AG09319 (cell line): ENCODE data around the gene RAD9A.

Experiments
- DNase-seq: peaks from one replicate; pipeline ENCODE4 v3.0.0-alpha.2; 2010; ENCODE audit warnings: low read depth; ENCODE audit errors: extremely low read depth
- TF ChIP-seq, protein P1 (sequence below): IDR thresholded peaks from 2 replicates; pipeline ENCODE4 v1.5.1; 2011; ENCODE audit warnings: low read depth, mild to moderate bottlenecking, inconsistent platforms, low read length, moderate library complexity

The RAD9A gene

DNA sequence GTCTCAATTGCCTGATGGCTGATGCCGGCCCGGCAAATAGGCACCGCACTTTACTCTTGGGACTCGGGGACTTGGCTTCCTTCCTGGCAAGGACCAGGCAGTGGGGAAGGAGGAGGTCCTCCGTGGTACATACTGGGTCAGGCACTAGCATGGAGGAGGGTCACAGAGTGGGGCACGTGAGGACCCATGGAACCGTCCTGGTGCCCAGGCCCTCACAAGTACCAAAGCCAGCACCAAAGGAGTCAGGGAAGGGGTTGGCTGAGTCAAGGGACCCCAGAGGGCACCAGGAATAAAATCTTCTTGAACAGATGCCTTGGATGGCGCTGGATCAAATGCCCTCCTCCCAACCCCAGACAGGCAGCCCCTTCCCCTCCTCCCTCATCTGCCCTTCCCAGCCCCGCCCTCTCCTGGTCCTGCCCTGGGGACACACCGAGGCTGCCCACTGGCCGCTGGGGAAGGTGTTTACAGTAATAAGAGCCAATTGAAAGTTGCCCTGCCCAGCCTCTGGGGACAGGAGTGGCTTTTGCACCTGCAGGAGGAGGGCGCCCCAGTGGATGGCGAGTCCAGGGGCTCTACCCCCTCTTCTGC is 18.1 kb downstream of the RAD9A start:
- DNase-seq, result no peak
- TF ChIP-seq, protein P1, sequence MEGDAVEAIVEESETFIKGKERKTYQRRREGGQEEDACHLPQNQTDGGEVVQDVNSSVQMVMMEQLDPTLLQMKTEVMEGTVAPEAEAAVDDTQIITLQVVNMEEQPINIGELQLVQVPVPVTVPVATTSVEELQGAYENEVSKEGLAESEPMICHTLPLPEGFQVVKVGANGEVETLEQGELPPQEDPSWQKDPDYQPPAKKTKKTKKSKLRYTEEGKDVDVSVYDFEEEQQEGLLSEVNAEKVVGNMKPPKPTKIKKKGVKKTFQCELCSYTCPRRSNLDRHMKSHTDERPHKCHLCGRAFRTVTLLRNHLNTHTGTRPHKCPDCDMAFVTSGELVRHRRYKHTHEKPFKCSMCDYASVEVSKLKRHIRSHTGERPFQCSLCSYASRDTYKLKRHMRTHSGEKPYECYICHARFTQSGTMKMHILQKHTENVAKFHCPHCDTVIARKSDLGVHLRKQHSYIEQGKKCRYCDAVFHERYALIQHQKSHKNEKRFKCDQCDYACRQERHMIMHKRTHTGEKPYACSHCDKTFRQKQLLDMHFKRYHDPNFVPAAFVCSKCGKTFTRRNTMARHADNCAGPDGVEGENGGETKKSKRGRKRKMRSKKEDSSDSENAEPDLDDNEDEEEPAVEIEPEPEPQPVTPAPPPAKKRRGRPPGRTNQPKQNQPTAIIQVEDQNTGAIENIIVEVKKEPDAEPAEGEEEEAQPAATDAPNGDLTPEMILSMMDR, result no peak

GRCh38 chr11:67410369-67410831 is 18.6 kb downstream of the RAD9A start:
- no peak for DNase-seq
- TF ChIP-seq, protein P1, result no peak

GRCh38 chr11:67410984-67411784 is 19.4 kb downstream of the RAD9A start:
- TF ChIP-seq, protein P1, result no peak
- DNase-seq, result no peak

DNA sequence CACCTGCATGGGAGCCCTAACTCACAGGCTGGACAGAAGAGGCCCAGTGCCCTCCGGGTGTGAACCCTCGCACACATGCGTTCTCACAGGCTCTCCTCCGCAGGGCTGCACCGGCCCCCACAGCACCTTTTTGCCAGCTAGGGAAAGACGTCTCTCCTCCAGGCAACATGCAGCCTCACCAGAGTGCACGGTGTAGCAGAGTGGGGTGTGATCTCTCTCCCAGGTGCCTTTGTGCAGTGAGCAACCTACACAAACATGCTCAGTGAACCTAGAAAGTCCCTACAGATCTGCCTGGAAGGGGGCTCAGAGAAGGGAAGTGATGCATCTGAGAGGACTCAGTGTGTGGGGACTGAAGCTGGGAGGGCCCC is 20.0 kb downstream of the RAD9A start:
- DNase-seq, result no peak
- TF ChIP-seq, protein P1, result no peak

GRCh38 chr11:67412495-67413179 is 20.9 kb downstream of the RAD9A start:
- DNase-seq, result no peak
- TF ChIP-seq, protein P1, result no peak

DNA sequence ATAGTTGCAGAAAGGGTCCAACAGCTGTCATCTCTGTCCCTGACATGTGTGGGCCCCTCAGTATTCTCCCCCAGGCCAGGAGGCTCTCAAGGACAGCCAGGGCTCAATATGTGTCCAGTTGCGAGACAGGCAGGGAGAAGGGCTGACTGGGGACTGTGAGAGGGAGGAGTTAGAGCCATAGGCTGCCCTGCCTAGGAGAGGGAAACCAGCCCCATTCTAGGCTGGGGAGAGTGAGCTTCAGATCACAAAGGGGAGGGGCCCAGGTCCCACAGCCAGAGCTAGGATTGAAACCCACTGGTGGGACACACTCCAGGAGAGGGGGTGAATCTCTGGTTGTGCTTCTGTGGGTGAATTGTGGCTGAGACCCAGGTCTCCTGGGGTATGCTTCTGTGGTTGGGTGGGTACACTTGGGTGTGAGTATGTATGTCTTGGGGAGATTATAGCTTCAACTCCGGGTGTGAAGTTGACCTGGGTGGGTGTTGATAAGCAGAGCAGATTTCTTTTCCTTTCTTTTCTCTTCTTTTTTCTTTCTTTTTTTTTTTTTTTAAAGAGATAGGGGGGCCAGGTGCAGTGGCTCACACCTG is 21.6 kb downstream of the RAD9A start:
- TF ChIP-seq, protein P1, result no peak
- DNase-seq, result no peak
